Fibroblast of lung (primary cell): Measurements from ENCODE around the gene ETNPPL. TPM values are rescaled to one million over a fixed set of nuclear protein-coding genes. Genes with fewer than 3 reads are reported as not detected.

Experiments used
- DNase-seq, 2 donors: peaks; one replicate each; pipeline versions ENCODE4 v3.0.0 to v3.0.0-alpha.2; 2010; ENCODE audit warnings: low read depth in 2 of 2
- H2AFZ ChIP-seq: 2 replicates; pipeline ENCODE4 v1.5.1; 2012; ENCODE audit warnings: low read length, control low read depth, inconsistent platforms
- H3K27ac ChIP-seq: 2 replicates; pipeline ENCODE4 v1.5.1; 2011; ENCODE audit warnings: low read length, control low read depth; ENCODE audit not compliant: insufficient read depth
- H3K27me3 ChIP-seq: 2 replicates; pipeline ENCODE4 v1.5.1; 2011; ENCODE audit warnings: mild to moderate bottlenecking, low read length; ENCODE audit not compliant: control insufficient read depth, insufficient read depth
- H3K36me3 ChIP-seq: 2 replicates; pipeline ENCODE4 v1.5.1; 2011; ENCODE audit warnings: low read length; ENCODE audit not compliant: control insufficient read depth, insufficient read depth
- H3K4me1 ChIP-seq: 2 replicates; pipeline ENCODE4 v1.5.1; 2011; ENCODE audit warnings: low read length; ENCODE audit not compliant: control insufficient read depth, insufficient read depth; ENCODE audit errors: extremely low read depth
- H3K4me2 ChIP-seq: 2 replicates; pipeline ENCODE4 v1.5.1; 2011; ENCODE audit warnings: low read length, control low read depth; ENCODE audit not compliant: insufficient read depth; ENCODE audit errors: extremely low read depth
- H3K4me3 ChIP-seq, 4 experiments: fragments of 200-600 bp in 1 of 4; sonication (generic) in 1 of 4; replicated peaks in 1 of 4; 2 replicates each; pipeline ENCODE4 v1.5.1; 2011 to 2016; ENCODE audit warnings: low read length in 4 of 4, low read depth in 3 of 4, mild to moderate bottlenecking in 3 of 4, control low read depth in 2 of 4, inconsistent platforms in 1 of 4, mixed read lengths in 1 of 4; ENCODE audit not compliant: insufficient read depth in 1 of 4; ENCODE audit errors: control extremely low read depth in 1 of 4
- H3K79me2 ChIP-seq: 2 replicates; pipeline ENCODE4 v1.5.1; 2012; ENCODE audit warnings: mild to moderate bottlenecking, low read length, inconsistent platforms; ENCODE audit not compliant: control insufficient read depth, insufficient read depth
- H3K9ac ChIP-seq: 2 replicates; pipeline ENCODE4 v1.5.1; 2011; ENCODE audit warnings: mild to moderate bottlenecking, low read length, control low read depth; ENCODE audit not compliant: insufficient read depth
- H3K9me3 ChIP-seq: 2 replicates; pipeline ENCODE4 v1.5.1; 2012; ENCODE audit warnings: low read depth, low read length; ENCODE audit not compliant: control insufficient read depth, insufficient read depth
- H4K20me1 ChIP-seq: 2 replicates; pipeline ENCODE4 v1.5.1; 2011; ENCODE audit warnings: low read length; ENCODE audit not compliant: control insufficient read depth, insufficient read depth; ENCODE audit errors: extremely low read depth
- CTCF ChIP-seq, 2 donors: IDR thresholded peaks in 1 of 2; conservative IDR thresholded peaks in 1 of 2; 1 replicate in 1 of 2; 2 replicates in 1 of 2; pipeline ENCODE4 v1.5.1; 2011 to 2012; ENCODE audit warnings: low read length in 2 of 2, control low read depth in 1 of 2, inconsistent platforms in 1 of 2, low read depth in 1 of 2, mild to moderate bottlenecking in 1 of 2
- EZH2 ChIP-seq: IDR thresholded peaks from 2 replicates; pipeline ENCODE4 v1.5.1; 2012; ENCODE audit warnings: low read length, control low read depth, mild to moderate bottlenecking; ENCODE audit errors: missing control alignments
- polyA plus RNA-seq, 2 donors: library from polyadenylated mRNA; depleted of rRNA in 1 of 2; stranded (reverse) in 1 of 2; unstranded in 1 of 2; fragments of >200 nt; gene quantifications; 2 replicates each; pipeline ENCODE4 v1.2.1, GENCODE V29; 2011 to 2012; ENCODE audit warnings: missing spikeins in 1 of 2
- total RNA-seq: library from RNA; depleted of rRNA; stranded (reverse); fragments of >200 nt; gene quantifications from 2 replicates; pipeline ENCODE4 v1.2.1, GENCODE V29; 2014

ETNPPL gene
- total and polyA plus RNA-seq, 2 donors (not counting 1 experiment from before 2014, with no cell fraction given), result not detected

- Histone ChIP-seq H3K4me1 (no peaks in the 10 kb centered on the region), H3K27ac (no peak overlapping the region), H4K20me1 (no peaks in the 10 kb centered on the region), H3K79me2 (no peaks in the 10 kb centered on the region), H3K36me3 (no peaks in the 10 kb centered on the region), H3K9ac (no peak overlapping the region), H3K4me3 (no peak overlapping the region), H2AFZ (no peak overlapping the region), H3K4me2 (no peak overlapping the region), H3K9me3 (no peaks in the 10 kb centered on the region), H3K27me3 (no peaks in the 10 kb centered on the region)
- DNase-seq, result no peak
- TF ChIP-seq EZH2 (no peak), CTCF (conservative IDR thresholded peaks at IDR 0.05 in 1 of 2, IDR thresholded peaks at IDR 0.05 in 1 of 2; ENCODE audit: low read depth in 1 of 2, low read length in 2 of 2) (no peak)
Measured at GRCh38 chr4:108725457-108725856, 37.4 kb downstream of the ETNPPL start.

GRCh38 chr4:108717386-108717785 is 45.5 kb downstream of the ETNPPL start:
- Histone ChIP-seq H3K27ac (no peak overlapping the region), H3K4me2 (no peak overlapping the region), H3K79me2 (no peaks in the 10 kb centered on the region), H3K4me3 (no peak overlapping the region), H2AFZ (no peak overlapping the region), H3K4me1 (no peaks in the 10 kb centered on the region), H3K9ac (no peak overlapping the region), H3K36me3 (no peaks in the 10 kb centered on the region), H4K20me1 (no peaks in the 10 kb centered on the region), H3K27me3 (no peaks in the 10 kb centered on the region), H3K9me3 (no peaks in the 10 kb centered on the region)
- TF ChIP-seq EZH2 (no peak), CTCF (conservative IDR thresholded peaks at IDR 0.05 in 1 of 2, IDR thresholded peaks at IDR 0.05 in 1 of 2; ENCODE audit: low read depth in 1 of 2, low read length in 2 of 2) (no peak)
- DNase-seq, result no peak

- H2AFZ ChIP-seq, result no peak overlapping the region
- no peaks in the 10 kb centered on the region for H4K20me1 ChIP-seq
- H3K4me3 ChIP-seq, result no peak overlapping the region
- H3K9ac ChIP-seq, result no peak overlapping the region
- no peak for TF ChIP-seq CTCF (conservative IDR thresholded peaks at IDR 0.05 in 1 of 2, IDR thresholded peaks at IDR 0.05 in 1 of 2; ENCODE audit: low read depth in 1 of 2, low read length in 2 of 2)
- TF ChIP-seq EZH2, result no peak
- DNase-seq, result no peak
- H3K4me2 ChIP-seq, result no peak overlapping the region
- no peaks in the 10 kb centered on the region for H3K36me3 ChIP-seq
- H3K4me1 ChIP-seq, result no peaks in the 10 kb centered on the region
- H3K27me3 ChIP-seq, result no peaks in the 10 kb centered on the region
- H3K79me2 ChIP-seq, result no peaks in the 10 kb centered on the region
- no peak overlapping the region for H3K27ac ChIP-seq
- H3K9me3 ChIP-seq, result no peaks in the 10 kb centered on the region
Measured at GRCh38 chr4:108716340-108716739, 46.5 kb downstream of the ETNPPL start.
